IMR-90 (cell line): ENCODE data around the gene CHRNA1. TPM values are rescaled to one million over a fixed set of nuclear protein-coding genes. Genes with fewer than 3 reads are reported as not detected.

ENCODE experiments used
- ATAC-seq: fragments of 200-7000 bp; cut with Tn5 transposase; 2 replicates; pipeline ENCODE4 v1.9.1; 2020; ENCODE audit warnings: low read depth, mild to moderate bottlenecking, moderate library complexity
- BruUV-seq: library from RNA; stranded (reverse); fragments of 400-500 nt; replicated peaks from 2 replicates; lab custom pipeline; 2021; lab: Mats Ljungman, UMichigan
- CTCF ChIA-PET: fragments of 300-600 bp; formaldehyde crosslinking; extraction: SDS; loops from one replicate; lab custom pipeline; 2021; ENCODE audit warnings: antibody characterized with exemption; lab: Yijun Ruan, JAX
- POLR2A ChIA-PET: fragments of 300-600 bp; sonication (Branson Sonifier 250); formaldehyde crosslinking; loops from one replicate; lab custom pipeline; 2022; ENCODE audit warnings: antibody characterized with exemption; ENCODE audit not compliant: unreplicated experiment; lab: Charles Lee
- DNase-seq: peaks from one replicate; pipeline ENCODE4 v3.0.0; 2013
- H2AFZ ChIP-seq: replicated peaks from 2 replicates; pipeline ENCODE3; 2013; ENCODE audit warnings: low read length, mild to moderate bottlenecking; ENCODE audit not compliant: poor library complexity
- H2AK5ac ChIP-seq: 2 replicates; pipeline ENCODE4 v1.6.1; 2013; ENCODE audit warnings: low read depth, low read length, inconsistent platforms
- H2AK9ac ChIP-seq: replicated peaks from 2 replicates; pipeline ENCODE3; 2013; ENCODE audit warnings: mild to moderate bottlenecking, low read depth, low read length, moderate library complexity; ENCODE audit not compliant: poor library complexity
- H2BK120ac ChIP-seq: 2 replicates; pipeline ENCODE4 v1.6.1; 2013; ENCODE audit warnings: low read depth, low read length, inconsistent platforms
- H2BK15ac ChIP-seq: 3 replicates; pipeline ENCODE4 v1.6.1; 2013; ENCODE audit warnings: low read depth, low read length, inconsistent platforms
- H2BK20ac ChIP-seq: 2 replicates; pipeline ENCODE4 v1.6.1; 2013; ENCODE audit warnings: low read depth, mild to moderate bottlenecking, inconsistent platforms, low read length, moderate library complexity
- H2BK5ac ChIP-seq: 2 replicates; pipeline ENCODE4 v1.6.1; 2013; ENCODE audit warnings: mild to moderate bottlenecking, low read depth, low read length, inconsistent platforms; ENCODE audit not compliant: poor library complexity, severe bottlenecking
- H3K14ac ChIP-seq: replicated peaks from 2 replicates; pipeline ENCODE4 v1.6.1; 2013; ENCODE audit warnings: low read depth, low read length, inconsistent platforms
- H3K18ac ChIP-seq: 2 replicates; pipeline ENCODE4 v1.6.1; 2013; ENCODE audit warnings: low read depth, low read length, control low read depth
- H3K23ac ChIP-seq: 2 replicates; pipeline ENCODE4 v1.6.1; 2013; ENCODE audit warnings: low read depth, low read length, inconsistent platforms
- H3K27ac ChIP-seq: 2 replicates; pipeline ENCODE4 v1.5.1; 2013; ENCODE audit warnings: mild to moderate bottlenecking, control low read depth, low read length; ENCODE audit not compliant: insufficient read depth
- H3K27me3 ChIP-seq: 2 replicates; pipeline ENCODE4 v1.6.1; 2013; ENCODE audit warnings: low read length; ENCODE audit not compliant: control insufficient read depth, insufficient read depth
- H3K36me3 ChIP-seq: 2 replicates; pipeline ENCODE4 v1.6.1; 2013; ENCODE audit warnings: low read length, mixed read lengths; ENCODE audit not compliant: control insufficient read depth, insufficient read depth
- H3K4ac ChIP-seq: 2 replicates; pipeline ENCODE4 v1.6.1; 2013; ENCODE audit warnings: low read depth, low read length, inconsistent platforms
- H3K4me1 ChIP-seq: 2 replicates; pipeline ENCODE4 v1.6.1; 2013; ENCODE audit warnings: low read length, mixed read lengths; ENCODE audit not compliant: control insufficient read depth, insufficient read depth
- H3K4me2 ChIP-seq: 2 replicates; pipeline ENCODE4 v1.6.1; 2013; ENCODE audit warnings: low read depth, mild to moderate bottlenecking, control low read depth, low read length, moderate library complexity
- H3K4me3 ChIP-seq: 2 replicates; pipeline ENCODE4 v1.5.1; 2013; ENCODE audit warnings: low read depth, mild to moderate bottlenecking, control low read depth, low read length, moderate library complexity; ENCODE audit not compliant: insufficient read depth
- H3K56ac ChIP-seq: 2 replicates; pipeline ENCODE4 v1.6.1; 2013; ENCODE audit warnings: low read length, inconsistent platforms; ENCODE audit not compliant: insufficient read depth; ENCODE audit errors: extremely low read depth
- H3K79me1 ChIP-seq, 2 experiments: 2 replicates each; pipeline ENCODE4 v1.6.1; 2013; ENCODE audit warnings: low read length in 2 of 2, inconsistent platforms in 1 of 2, low read depth in 1 of 2
- H3K9ac ChIP-seq: 2 replicates; pipeline ENCODE4 v1.6.1; 2013; ENCODE audit warnings: low read depth, low read length, control low read depth
- H3K9me1 ChIP-seq: 2 replicates; pipeline ENCODE4 v1.6.1; 2013; ENCODE audit warnings: low read length, inconsistent platforms; ENCODE audit not compliant: insufficient read depth
- H3K9me3 ChIP-seq: 2 replicates; pipeline ENCODE4 v1.6.1; 2013; ENCODE audit warnings: low read length; ENCODE audit not compliant: control insufficient read depth, insufficient read depth
- H4K20me1 ChIP-seq: 2 replicates; pipeline ENCODE4 v1.6.1; 2013; ENCODE audit warnings: low read length, inconsistent platforms; ENCODE audit not compliant: insufficient read depth
- H4K5ac ChIP-seq: 2 replicates; pipeline ENCODE4 v1.6.1; 2013; ENCODE audit warnings: mild to moderate bottlenecking, low read depth, low read length, control low read depth
- H4K8ac ChIP-seq, 2 experiments: 2 replicates each; pipeline ENCODE4 v1.6.1; 2013; ENCODE audit warnings: low read depth in 2 of 2, low read length in 2 of 2, control low read depth in 1 of 2, inconsistent platforms in 1 of 2
- H4K91ac ChIP-seq: 2 replicates; pipeline ENCODE4 v1.6.1; 2013; ENCODE audit warnings: low read depth, low read length, inconsistent platforms; ENCODE audit not compliant: insufficient read depth
- CEBPB ChIP-seq: IDR thresholded peaks from 2 replicates; pipeline ENCODE4 v1.6.1; 2012; ENCODE audit warnings: low read depth, low read length, improper control_type of control experiment
- POLR2A ChIP-seq: IDR thresholded peaks from 2 replicates; pipeline ENCODE4 v1.6.1; 2012; ENCODE audit warnings: mild to moderate bottlenecking, low read depth, low read length
- RCOR1 ChIP-seq: IDR thresholded peaks from 2 replicates; pipeline ENCODE4 v1.6.1; 2012; ENCODE audit warnings: mild to moderate bottlenecking, low read length, improper control_type of control experiment; ENCODE audit not compliant: insufficient replicate concordance
- SMC3 ChIP-seq: fragments of 150-350 bp; IDR thresholded peaks from 2 replicates; pipeline ENCODE4 v1.6.1; 2016; ENCODE audit warnings: low read depth, mild to moderate bottlenecking, antibody characterized with exemption, low read length, moderate library complexity
- WGBS, 2 experiments: methylation state at CpG; one replicate each; pipeline versions ENCODE4 v1.1.5 to v1.1.7; 2013; ENCODE audit warnings: missing lambda C conversion rate in 2 of 2; ENCODE audit not compliant: insufficient read length in 1 of 2; ENCODE audit errors: extremely low coverage in 2 of 2; 5-methylcytosine and 5-hydroxymethylcytosine counted together
- dilution Hi-C: fragments of 300-500 bp; cut with HindIII; formaldehyde crosslinking; loops from one replicate; pipeline ENCODE4 v1.14.3; 2018; ENCODE audit warnings: low sequenced_read_pairs; ENCODE audit not compliant: unreplicated experiment
- in situ Hi-C: fragments of 300-500 bp; cut with MboI; formaldehyde crosslinking; loops from 3 replicates; pipeline ENCODE4 v1.14.3; 2019; ENCODE audit warnings: low sequenced_read_pairs, inconsistent platforms, mixed read lengths
- intact Hi-C: fragments of 100-400 bp; cut with micrococcal nuclease; formaldehyde crosslinking; loops from 2 replicates; pipeline ENCODE4 v1.10.0; 2022
- polyA plus RNA-seq, 3 experiments: library from polyadenylated mRNA; depleted of rRNA; stranded (reverse); fragments of >200 nt; gene quantifications; 2 replicates each; pipeline ENCODE4 v1.2.3, GENCODE V29; 2012; ENCODE audit warnings: low replicate concordance in 1 of 3
- total RNA-seq: library from RNA; depleted of rRNA; stranded (reverse); fragments of >200 nt; gene quantifications from 2 replicates; pipeline ENCODE4 v1.2.3, GENCODE V29; 2012

CHRNA1 gene
- total and polyA plus RNA-seq, 2 of the 4 experiments (the other 2 are of a cell fraction), result 0.75 to 0.90 TPM

DNA sequence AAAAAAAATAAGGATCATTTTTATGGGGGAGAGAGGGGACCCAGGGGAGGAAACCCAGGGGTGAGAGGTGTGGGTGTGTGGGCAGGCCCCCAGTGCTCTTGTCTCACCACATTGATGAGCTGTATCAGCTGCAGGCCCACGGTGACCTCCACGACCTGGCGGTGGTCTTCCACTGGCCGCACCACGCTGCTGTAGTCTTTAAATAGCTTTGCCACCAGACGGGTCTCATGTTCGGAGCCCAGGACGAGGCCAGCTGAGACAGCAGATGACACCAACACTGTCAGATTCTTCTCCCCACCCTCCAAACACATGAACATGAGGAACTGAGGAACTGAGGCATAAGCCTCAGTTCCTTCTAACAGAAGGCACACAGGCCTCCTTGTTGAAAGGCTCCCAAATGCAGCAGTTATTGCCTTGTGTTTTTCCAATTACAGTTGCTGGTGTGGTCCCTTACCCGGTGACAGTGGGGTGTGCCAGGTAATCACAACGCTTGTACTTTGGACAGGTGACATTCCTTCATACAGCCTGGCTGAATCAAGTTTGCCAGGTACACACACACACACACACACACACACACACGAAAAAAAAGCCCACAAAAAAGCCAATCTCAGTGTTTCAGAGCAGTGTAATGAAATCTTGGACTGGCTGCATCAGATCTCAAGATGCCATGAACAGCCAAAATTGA is 4.7 kb downstream of the CHRNA1 start (continued):
- TF ChIP-seq SMC3, result no peak

DNA sequence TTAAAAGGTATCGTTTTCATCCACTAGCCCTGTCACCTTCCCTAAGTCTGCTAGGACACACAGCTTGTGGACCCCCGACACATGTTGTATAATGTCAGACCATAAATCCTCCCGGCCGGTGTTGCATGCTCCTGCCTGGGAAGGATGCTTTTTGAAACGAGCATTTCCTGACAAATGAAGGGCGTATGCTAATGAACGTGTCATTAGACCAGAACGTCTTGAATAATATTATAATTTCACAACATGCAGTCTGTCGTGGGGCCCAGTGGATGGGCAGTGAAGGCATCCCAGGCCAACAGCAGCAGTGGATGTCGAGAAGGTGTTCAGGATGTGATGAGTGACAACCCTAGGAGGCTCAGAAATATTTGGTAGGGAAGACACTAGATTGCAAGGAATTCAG is 7.5 kb downstream of the CHRNA1 start:
- no peak overlapping the region for H3K4me2 ChIP-seq
- no peak overlapping the region for H3K14ac ChIP-seq
- H3K56ac ChIP-seq, result no peak overlapping the region
- no peak overlapping the region for H4K8ac ChIP-seq
- ChIA-PET CTCF (no interaction called here), POLR2A (no interaction called here)
- H4K20me1 ChIP-seq, result no peaks in the 10 kb centered on the region
- no TSS peak for BruUV-seq
- no peak overlapping the region for H3K27ac ChIP-seq
- no peaks in the 10 kb centered on the region for H3K27me3 ChIP-seq
- no peaks in the 10 kb centered on the region for H3K79me1 ChIP-seq
- dilution Hi-C loops (loop anchor here (25.0 kb wide), 1 partner anchor 231 kb away; no protein-coding TSS in a partner anchor), in situ Hi-C loops (no loop called here), intact Hi-C loops (no loop called here)
- H2AFZ ChIP-seq, result no peak overlapping the region
- H3K36me3 ChIP-seq, result no peaks in the 10 kb centered on the region
- H3K4me3 ChIP-seq, result no peak overlapping the region
- no peak overlapping the region for H4K5ac ChIP-seq
- H2BK120ac ChIP-seq, result no peak overlapping the region
- peaks cover 3% of the 10 kb centered on the region for H3K4me1 ChIP-seq
- H2AK5ac ChIP-seq, result no peak overlapping the region
- no peak overlapping the region for H3K9ac ChIP-seq
- H3K18ac ChIP-seq, result no peak overlapping the region
- TF ChIP-seq CEBPB, result no peak
- TF ChIP-seq RCOR1, result no peak
- TF ChIP-seq POLR2A, result no peak
- no peak for TF ChIP-seq SMC3
- H2BK15ac ChIP-seq, result no peak overlapping the region
- DNase-seq (no peak), ATAC-seq (no peak)
- H3K9me3 ChIP-seq, result no peaks in the 10 kb centered on the region
- no peak overlapping the region for H4K91ac ChIP-seq
- H2BK5ac ChIP-seq, result no peak overlapping the region
- no peak overlapping the region for H2AK9ac ChIP-seq
- 100% methylated on average over 2 of the region's 10 CpGs; no CpG with 5 or more reads in 1 of the 2 experiments for WGBS, 2 experiments
- no peak overlapping the region for H3K23ac ChIP-seq
- no peak overlapping the region for H2BK20ac ChIP-seq
- no peak overlapping the region for H3K4ac ChIP-seq
- peaks cover 12% of the 10 kb centered on the region; the same call in 1 of the 2 replicates for H3K9me1 ChIP-seq
